DOHH2 (cell line): ENCODE results near the gene TAGLN2.

ENCODE experiments used
- H3F3A ChIP-seq: fragments of 200-600 bp; sonication (generic), shearing (Covaris generic); 2 replicates; pipeline ENCODE4 v1.6.0; 2016; ENCODE audit warnings: antibody characterized with exemption, mild to moderate bottlenecking; ENCODE audit not compliant: control insufficient read depth, insufficient read depth
- H3K27ac ChIP-seq: fragments of 200-600 bp; sonication (generic); 2 replicates; pipeline ENCODE4 v1.5.1; 2014; ENCODE audit warnings: low read depth, mild to moderate bottlenecking, low read length, moderate library complexity
- H3K27me3 ChIP-seq: fragments of 200-600 bp; sonication (generic); 2 replicates; pipeline ENCODE4 v1.6.1; 2014; ENCODE audit warnings: mild to moderate bottlenecking, low read length, mixed read lengths; ENCODE audit not compliant: control insufficient read depth
- H3K36me3 ChIP-seq: fragments of 200-600 bp; sonication (generic); 2 replicates; pipeline ENCODE4 v1.6.1; 2014; ENCODE audit warnings: mild to moderate bottlenecking, low read length, moderate library complexity, mixed read lengths; ENCODE audit not compliant: control insufficient read depth
- H3K4me1 ChIP-seq: fragments of 200-600 bp; sonication (generic); 2 replicates; pipeline ENCODE4 v1.6.1; 2014; ENCODE audit warnings: mild to moderate bottlenecking, low read length, mixed read lengths; ENCODE audit not compliant: control insufficient read depth
- H3K4me2 ChIP-seq: fragments of 200-600 bp; sonication (generic); 2 replicates; pipeline ENCODE4 v1.6.0; 2014; ENCODE audit warnings: mild to moderate bottlenecking, low read length, moderate library complexity
- H3K4me3 ChIP-seq: fragments of 200-600 bp; sonication (generic); 2 replicates; pipeline ENCODE4 v1.5.1; 2014; ENCODE audit warnings: mild to moderate bottlenecking, low read length, mixed read lengths
- H3K79me2 ChIP-seq: fragments of 200-600 bp; sonication (generic); 2 replicates; pipeline ENCODE4 v1.6.1; 2014; ENCODE audit warnings: mild to moderate bottlenecking, low read length, mixed read lengths; ENCODE audit not compliant: control insufficient read depth
- H3K9me2 ChIP-seq: fragments of 200-600 bp; sonication (generic); replicated peaks from 2 replicates; pipeline ENCODE4 v1.6.1; 2014; ENCODE audit warnings: mild to moderate bottlenecking, low read length, mixed read lengths; ENCODE audit not compliant: control insufficient read depth
- H3K9me3 ChIP-seq: fragments of 200-600 bp; sonication (generic); 2 replicates; pipeline ENCODE4 v1.6.1; 2014; ENCODE audit warnings: antibody characterized with exemption, low read length, mixed read lengths; ENCODE audit not compliant: control insufficient read depth, insufficient read depth
- H4K20me1 ChIP-seq: fragments of 200-600 bp; sonication (generic); 2 replicates; pipeline ENCODE4 v1.6.0; 2014; ENCODE audit warnings: low read depth, mild to moderate bottlenecking, antibody characterized with exemption, low read length, moderate library complexity; ENCODE audit not compliant: control insufficient read depth, insufficient read depth
- EZH2phosphoT487 ChIP-seq: fragments of 200-600 bp; sonication (generic); IDR thresholded peaks from 2 replicates; pipeline ENCODE4 v1.6.1; 2017; ENCODE audit warnings: borderline replicate concordance, mild to moderate bottlenecking, antibody characterized with exemption, low read length, moderate library complexity, mixed read lengths
- TF ChIP-seq, protein P1 (sequence below): fragments of 200-600 bp; sonication (generic); IDR thresholded peaks from one replicate; pipeline ENCODE4 v1.5.1; 2014; ENCODE audit warnings: antibody characterized with exemption, mild to moderate bottlenecking, low read depth, low read length; ENCODE audit not compliant: poor library complexity, severe bottlenecking

The TAGLN2 gene

DNA sequence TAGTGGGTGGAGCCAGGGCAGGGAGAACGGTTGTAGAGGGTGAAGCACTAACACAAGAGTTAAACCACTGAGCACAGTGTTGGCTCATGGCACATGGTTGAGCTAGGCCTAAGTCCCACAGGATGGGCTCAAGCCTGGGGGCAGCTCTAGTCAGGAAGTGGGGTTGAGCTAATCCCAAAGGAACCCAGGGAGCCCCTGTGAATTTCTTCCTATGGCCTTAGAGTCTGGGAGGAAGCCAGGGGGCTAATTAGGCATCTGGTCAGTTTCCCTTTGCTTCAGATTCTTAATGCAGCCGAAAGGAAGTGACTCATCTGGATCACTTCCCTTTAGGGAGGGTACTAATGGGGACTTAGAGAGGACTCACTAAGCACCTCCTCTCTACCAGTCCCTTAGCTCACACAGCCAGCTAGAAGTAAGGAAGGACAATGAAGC, 35.5 kb downstream of the TAGLN2 start:
- H3K4me1 ChIP-seq: peaks cover 25% of the 10 kb centered on the region
- H3F3A ChIP-seq: no peaks in the 10 kb centered on the region
- no peaks in the 10 kb centered on the region for H3K9me3 ChIP-seq
- H3K27ac ChIP-seq: no peak overlapping the region
- H3K9me2 ChIP-seq: no peaks in the 10 kb centered on the region
- H3K4me2 ChIP-seq: peak overlapping the region; percentile 46
- H3K36me3 ChIP-seq: no peaks in the 10 kb centered on the region
- peak overlapping the region; percentile 25 for H3K4me3 ChIP-seq
- H4K20me1 ChIP-seq: no peaks in the 10 kb centered on the region
- no peaks in the 10 kb centered on the region for H3K79me2 ChIP-seq
- TF ChIP-seq EZH2phosphoT487: no peak
- TF ChIP-seq, protein P1, sequence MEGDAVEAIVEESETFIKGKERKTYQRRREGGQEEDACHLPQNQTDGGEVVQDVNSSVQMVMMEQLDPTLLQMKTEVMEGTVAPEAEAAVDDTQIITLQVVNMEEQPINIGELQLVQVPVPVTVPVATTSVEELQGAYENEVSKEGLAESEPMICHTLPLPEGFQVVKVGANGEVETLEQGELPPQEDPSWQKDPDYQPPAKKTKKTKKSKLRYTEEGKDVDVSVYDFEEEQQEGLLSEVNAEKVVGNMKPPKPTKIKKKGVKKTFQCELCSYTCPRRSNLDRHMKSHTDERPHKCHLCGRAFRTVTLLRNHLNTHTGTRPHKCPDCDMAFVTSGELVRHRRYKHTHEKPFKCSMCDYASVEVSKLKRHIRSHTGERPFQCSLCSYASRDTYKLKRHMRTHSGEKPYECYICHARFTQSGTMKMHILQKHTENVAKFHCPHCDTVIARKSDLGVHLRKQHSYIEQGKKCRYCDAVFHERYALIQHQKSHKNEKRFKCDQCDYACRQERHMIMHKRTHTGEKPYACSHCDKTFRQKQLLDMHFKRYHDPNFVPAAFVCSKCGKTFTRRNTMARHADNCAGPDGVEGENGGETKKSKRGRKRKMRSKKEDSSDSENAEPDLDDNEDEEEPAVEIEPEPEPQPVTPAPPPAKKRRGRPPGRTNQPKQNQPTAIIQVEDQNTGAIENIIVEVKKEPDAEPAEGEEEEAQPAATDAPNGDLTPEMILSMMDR: no peak
- no peaks in the 10 kb centered on the region for H3K27me3 ChIP-seq

DNA sequence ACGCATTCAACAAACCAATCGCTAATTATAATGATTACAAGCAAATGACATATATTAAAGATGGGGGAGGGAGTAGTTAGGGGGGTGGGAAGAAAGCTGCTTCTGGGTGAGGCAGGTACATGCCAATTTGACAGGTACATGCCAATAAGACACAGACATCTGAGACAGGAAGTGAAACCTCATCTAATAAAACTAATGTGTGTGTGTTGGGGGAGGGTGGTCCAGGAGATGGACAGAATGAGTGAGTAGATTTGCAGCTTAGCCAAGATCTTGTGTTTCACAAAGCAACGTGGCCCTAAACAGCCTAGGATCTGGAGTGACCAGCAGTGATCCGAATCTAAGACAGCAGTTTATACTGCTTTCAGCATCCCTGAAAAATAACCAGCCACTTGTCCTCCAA, 36.1 kb downstream of the TAGLN2 start:
- H4K20me1 ChIP-seq: no peaks in the 10 kb centered on the region
- H3F3A ChIP-seq: no peaks in the 10 kb centered on the region
- no peak overlapping the region for H3K27ac ChIP-seq
- no peak for TF ChIP-seq EZH2phosphoT487
- TF ChIP-seq, protein P1: no peak
- H3K4me1 ChIP-seq: peaks cover 25% of the 10 kb centered on the region
- no peaks in the 10 kb centered on the region for H3K9me3 ChIP-seq
- H3K9me2 ChIP-seq: no peaks in the 10 kb centered on the region
- no peaks in the 10 kb centered on the region for H3K36me3 ChIP-seq
- H3K4me2 ChIP-seq: peak overlapping the region; percentile 46
- no peaks in the 10 kb centered on the region for H3K79me2 ChIP-seq
- H3K4me3 ChIP-seq: peak overlapping the region; percentile 25
- H3K27me3 ChIP-seq: no peaks in the 10 kb centered on the region

DNA sequence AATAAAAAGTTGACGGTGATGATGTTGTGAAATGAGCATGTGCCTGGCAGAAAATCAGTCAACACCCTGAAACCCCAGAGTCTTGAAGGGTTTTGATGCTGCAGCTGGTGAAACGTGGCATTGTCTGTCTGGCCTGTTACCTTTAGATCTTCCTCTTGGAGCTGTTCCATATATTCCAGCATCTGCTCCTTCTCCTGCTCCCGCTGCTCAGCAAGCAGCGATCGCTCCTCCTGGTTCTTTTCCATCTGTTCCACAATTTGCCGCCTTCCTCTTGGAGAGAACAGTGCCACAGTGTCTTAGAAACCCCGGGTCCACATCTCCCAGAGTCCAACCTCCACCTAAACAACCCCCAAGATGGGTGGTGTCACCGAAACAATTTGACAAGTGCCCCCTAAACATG, 41.0 kb downstream of the TAGLN2 start:
- Histone ChIP-seq H3K4me1 (peaks cover 13% of the 10 kb centered on the region), H4K20me1 (no peaks in the 10 kb centered on the region), H3F3A (no peaks in the 10 kb centered on the region), H3K4me3 (no peak overlapping the region), H3K79me2 (no peaks in the 10 kb centered on the region), H3K9me3 (no peaks in the 10 kb centered on the region), H3K27me3 (no peaks in the 10 kb centered on the region), H3K4me2 (no peak overlapping the region), H3K9me2 (no peaks in the 10 kb centered on the region), H3K27ac (no peak overlapping the region), H3K36me3 (no peaks in the 10 kb centered on the region)
- TF ChIP-seq, protein P1: no peak
- no peak for TF ChIP-seq EZH2phosphoT487
